HUES6 (cell line): ENCODE measurements around the gene ADGRA3.

Source experiments
- H3K27ac ChIP-seq: 2 replicates; pipeline ENCODE4 v1.7.0; 2013; ENCODE audit warnings: low read depth, mild to moderate bottlenecking, low read length, inconsistent platforms
- H3K27me3 ChIP-seq: 2 replicates; pipeline ENCODE4 v1.6.1; 2013; ENCODE audit warnings: low read length; ENCODE audit not compliant: control insufficient read depth, insufficient read depth
- H3K36me3 ChIP-seq: 2 replicates; pipeline ENCODE4 v1.6.1; 2013; ENCODE audit warnings: low read length; ENCODE audit not compliant: control insufficient read depth, insufficient read depth
- H3K4me1 ChIP-seq: 2 replicates; pipeline ENCODE4 v1.6.1; 2013; ENCODE audit warnings: low read length; ENCODE audit not compliant: control insufficient read depth, insufficient read depth
- H3K4me3 ChIP-seq: 2 replicates; pipeline ENCODE4 v1.5.1; 2013; ENCODE audit warnings: low read depth, low read length
- H3K9ac ChIP-seq: one replicate; pipeline ENCODE4 v1.6.1; 2013; ENCODE audit warnings: mild to moderate bottlenecking, low read length
- H3K9me3 ChIP-seq: 2 replicates; pipeline ENCODE4 v1.6.1; 2013; ENCODE audit warnings: low read depth, low read length; ENCODE audit not compliant: control insufficient read depth, insufficient read depth

ADGRA3 gene

DNA sequence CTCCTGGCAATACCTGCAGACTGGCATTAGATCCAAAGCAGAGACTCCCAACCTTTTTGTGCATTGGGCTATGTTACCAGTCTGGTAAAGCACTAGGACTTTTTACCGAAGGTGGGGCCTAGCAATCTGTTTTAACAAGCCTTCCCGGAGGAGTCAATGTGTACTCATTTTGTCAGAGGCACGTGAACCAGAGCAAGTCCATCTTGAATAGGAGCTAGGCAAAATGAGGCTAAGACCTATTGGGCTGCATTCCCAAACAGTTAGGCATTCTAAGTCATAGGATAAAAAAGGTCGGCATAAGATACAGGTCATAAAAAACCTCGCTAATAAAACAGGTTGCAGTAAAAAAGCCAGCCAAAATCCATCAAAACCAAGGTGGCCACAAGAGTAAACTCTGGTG is 22.3 kb downstream of the ADGRA3 start:
- H3K9ac ChIP-seq, result no peak overlapping the region
- no peak overlapping the region for H3K27ac ChIP-seq
- H3K27me3 ChIP-seq, result no peaks in the 10 kb centered on the region
- peaks cover 21% of the 10 kb centered on the region for H3K4me1 ChIP-seq
- H3K9me3 ChIP-seq, result no peaks in the 10 kb centered on the region
- H3K36me3 ChIP-seq, result no peaks in the 10 kb centered on the region
- H3K4me3 ChIP-seq, result no peak overlapping the region

DNA sequence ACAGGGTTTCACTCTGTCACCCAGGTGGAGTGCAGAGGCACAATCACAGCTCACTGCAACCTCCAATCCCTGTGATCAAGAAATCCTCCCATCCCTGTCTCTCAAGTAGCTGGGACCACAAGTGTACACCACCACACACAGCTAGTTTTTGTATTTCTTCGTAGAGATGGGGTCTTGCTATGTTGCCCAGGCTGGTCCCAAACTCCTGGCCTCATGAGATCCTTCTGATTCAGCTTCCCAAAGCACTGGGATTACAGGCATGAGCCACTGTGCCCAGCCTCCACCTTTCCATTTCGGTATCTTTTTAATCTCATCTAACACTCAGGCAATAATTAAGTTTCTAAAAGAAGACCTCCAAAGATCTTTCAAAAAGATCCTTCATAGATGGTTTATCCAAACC is 22.9 kb downstream of the ADGRA3 start:
- H3K36me3 ChIP-seq, result no peaks in the 10 kb centered on the region
- no peaks in the 10 kb centered on the region for H3K27me3 ChIP-seq
- no peaks in the 10 kb centered on the region for H3K9me3 ChIP-seq
- H3K4me1 ChIP-seq, result peaks cover 21% of the 10 kb centered on the region
- H3K27ac ChIP-seq, result no peak overlapping the region
- peak overlapping the region; percentile 6 for H3K9ac ChIP-seq
- no peak overlapping the region for H3K4me3 ChIP-seq

- Histone ChIP-seq H3K36me3 (no peaks in the 10 kb centered on the region), H3K4me3 (no peak overlapping the region), H3K9me3 (no peaks in the 10 kb centered on the region), H3K4me1 (peaks cover 25% of the 10 kb centered on the region), H3K27me3 (no peaks in the 10 kb centered on the region), H3K9ac (no peak overlapping the region), H3K27ac (no peak overlapping the region)
Observed at GRCh38 chr4:22491939-22492338, 23.9 kb downstream of the ADGRA3 start.

DNA sequence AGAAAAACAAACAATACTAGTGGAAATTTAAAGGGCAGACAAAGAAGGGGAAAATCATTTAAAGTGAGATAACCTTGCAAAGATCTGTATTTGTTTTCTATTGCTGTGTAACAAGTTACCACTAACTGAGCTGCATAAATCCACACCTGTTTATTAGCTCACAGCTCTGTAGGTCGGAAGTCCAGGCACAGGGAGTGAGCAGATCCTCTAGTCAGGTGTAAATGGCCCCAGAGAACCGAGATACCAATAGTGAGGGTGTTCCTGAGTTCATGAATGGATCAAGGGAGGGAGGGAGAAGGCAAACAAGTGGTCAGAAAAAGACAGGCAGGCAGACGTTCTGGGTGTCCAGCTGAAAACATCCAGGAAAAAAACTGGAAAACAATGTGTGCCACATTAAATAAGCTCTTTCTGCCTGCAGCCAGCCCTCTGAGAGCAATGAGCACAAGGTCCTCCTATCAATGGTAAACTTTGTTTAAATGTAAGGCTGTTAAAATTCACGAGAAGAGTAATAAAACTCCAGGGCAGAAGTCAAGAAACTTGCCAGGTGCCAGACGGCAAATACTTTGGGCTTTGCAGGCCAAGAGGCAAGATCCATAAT is 25.0 kb downstream of the ADGRA3 start:
- Histone ChIP-seq H3K4me1 (peaks cover 25% of the 10 kb centered on the region), H3K36me3 (no peaks in the 10 kb centered on the region), H3K9me3 (no peaks in the 10 kb centered on the region), H3K4me3 (no peak overlapping the region), H3K27me3 (no peaks in the 10 kb centered on the region), H3K9ac (no peak overlapping the region), H3K27ac (no peak overlapping the region)

- H3K4me1 ChIP-seq, result peaks cover 29% of the 10 kb centered on the region
- no peak overlapping the region for H3K27ac ChIP-seq
- H3K9me3 ChIP-seq, result no peaks in the 10 kb centered on the region
Observed at GRCh38 chr4:22488106-22488505, 27.8 kb downstream of the ADGRA3 start.

GRCh38 chr4:22487328-22487727 is 28.5 kb downstream of the ADGRA3 start:
- no peak overlapping the region for H3K27ac ChIP-seq
- no peak overlapping the region for H3K9ac ChIP-seq
- no peaks in the 10 kb centered on the region for H3K27me3 ChIP-seq
- no peaks in the 10 kb centered on the region for H3K9me3 ChIP-seq
- peaks cover 32% of the 10 kb centered on the region for H3K4me1 ChIP-seq
- H3K4me3 ChIP-seq, result no peak overlapping the region
- H3K36me3 ChIP-seq, result no peaks in the 10 kb centered on the region

More at GRCh38 chr4:22488106-22488505, 27.8 kb downstream of the ADGRA3 start:
- Histone ChIP-seq H3K9ac (no peak overlapping the region), H3K4me3 (no peak overlapping the region), H3K27me3 (no peaks in the 10 kb centered on the region), H3K36me3 (no peaks in the 10 kb centered on the region)

DNA sequence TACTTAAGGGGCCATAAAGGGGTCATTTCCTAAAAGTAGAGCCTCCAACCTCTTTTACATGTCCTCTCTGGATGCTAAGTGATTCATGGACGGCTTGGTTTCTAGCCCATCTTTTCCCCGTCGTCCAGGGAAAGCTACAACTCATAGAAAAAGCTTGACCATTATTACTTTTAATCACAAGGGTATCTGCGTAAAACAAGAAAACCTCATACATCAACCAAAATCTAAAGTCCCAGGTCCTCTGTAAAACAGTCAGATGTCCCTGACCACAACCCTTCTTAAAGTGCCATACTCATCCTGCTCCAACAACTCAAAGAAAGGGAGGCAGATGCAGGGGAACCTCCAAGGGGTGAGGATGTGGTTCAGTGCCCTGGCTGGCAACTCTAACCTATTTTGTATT is 29.6 kb downstream of the ADGRA3 start:
- no peak overlapping the region for H3K9ac ChIP-seq
- H3K27ac ChIP-seq, result no peak overlapping the region
- no peaks in the 10 kb centered on the region for H3K27me3 ChIP-seq
- no peaks in the 10 kb centered on the region for H3K9me3 ChIP-seq
- H3K36me3 ChIP-seq, result no peaks in the 10 kb centered on the region
- H3K4me3 ChIP-seq, result no peak overlapping the region
- H3K4me1 ChIP-seq, result peaks cover 23% of the 10 kb centered on the region

- Histone ChIP-seq H3K4me3 (no peak overlapping the region), H3K27ac (no peak overlapping the region), H3K9me3 (no peaks in the 10 kb centered on the region), H3K27me3 (no peaks in the 10 kb centered on the region), H3K36me3 (no peaks in the 10 kb centered on the region), H3K4me1 (peaks cover 24% of the 10 kb centered on the region), H3K9ac (no peak overlapping the region)
Observed at GRCh38 chr4:22485737-22486136, 30.1 kb downstream of the ADGRA3 start.

GRCh38 chr4:22483551-22483981 is 32.3 kb downstream of the ADGRA3 start:
- H3K27me3 ChIP-seq, result no peaks in the 10 kb centered on the region
- peaks cover 2% of the 10 kb centered on the region; the same call in 1 of the 2 replicates for H3K9me3 ChIP-seq
- no peak overlapping the region for H3K9ac ChIP-seq
- H3K4me1 ChIP-seq, result peaks cover 23% of the 10 kb centered on the region; the same call in 1 of the 2 replicates
- no peaks in the 10 kb centered on the region for H3K36me3 ChIP-seq
- no peak overlapping the region for H3K27ac ChIP-seq
- H3K4me3 ChIP-seq, result no peak overlapping the region

GRCh38 chr4:22482250-22483127 is 33.4 kb downstream of the ADGRA3 start:
- H3K4me1 ChIP-seq, result peaks cover 23% of the 10 kb centered on the region; the same call in 1 of the 2 replicates
- no peaks in the 10 kb centered on the region for H3K27me3 ChIP-seq
- H3K4me3 ChIP-seq, result no peak overlapping the region
- no peak overlapping the region for H3K9ac ChIP-seq
- no peak overlapping the region for H3K27ac ChIP-seq
- H3K9me3 ChIP-seq, result peaks cover 2% of the 10 kb centered on the region; the same call in 1 of the 2 replicates
- H3K36me3 ChIP-seq, result no peaks in the 10 kb centered on the region

DNA sequence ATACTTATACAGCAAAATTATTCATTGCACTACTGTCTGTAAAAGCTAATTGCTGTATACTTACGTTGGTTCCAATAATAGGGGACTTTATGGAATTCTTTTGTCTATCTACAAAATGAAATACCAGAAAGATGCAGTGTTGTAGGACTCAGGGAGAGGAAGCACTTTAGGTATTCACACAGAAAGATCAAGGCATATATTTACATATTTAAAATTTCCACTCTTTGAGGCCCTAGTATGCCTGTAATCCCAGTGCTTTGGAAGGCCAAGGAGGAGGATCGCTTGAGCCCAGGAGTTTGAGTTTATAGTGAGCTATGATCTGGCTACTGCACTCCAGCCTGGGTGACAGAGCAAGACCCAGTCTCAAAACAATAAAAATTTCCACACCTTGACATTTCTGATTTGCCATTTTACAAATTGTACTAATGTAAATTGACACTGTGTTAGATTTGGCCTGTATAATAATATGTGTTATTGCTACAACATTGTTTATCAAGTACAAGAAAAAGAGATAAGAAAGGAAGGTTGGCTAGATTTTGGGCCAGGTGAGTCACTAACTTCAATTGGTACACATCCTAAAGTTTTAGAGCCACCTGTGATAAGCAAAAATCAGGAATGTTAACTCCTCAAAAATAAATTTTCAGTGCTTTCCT is 35.1 kb downstream of the ADGRA3 start:
- H3K36me3 ChIP-seq, result no peaks in the 10 kb centered on the region
- no peak overlapping the region for H3K27ac ChIP-seq
- H3K27me3 ChIP-seq, result no peaks in the 10 kb centered on the region
- H3K9me3 ChIP-seq, result peaks cover 2% of the 10 kb centered on the region; the same call in 1 of the 2 replicates
- H3K9ac ChIP-seq, result no peak overlapping the region
- H3K4me3 ChIP-seq, result no peak overlapping the region
- peaks cover 24% of the 10 kb centered on the region; the same call in 1 of the 2 replicates for H3K4me1 ChIP-seq
